GM19239 (cell line): ENCODE measurements around the gene COX6A1.

Experiments
- DNase-seq: peaks from one replicate; pipeline ENCODE4 v3.0.0; 2011; ENCODE audit warnings: low spot score; ENCODE audit not compliant: insufficient read length
- FAIRE-seq: peaks from 2 replicates; lab custom pipeline; 2011; peaks lifted over from hg19 to GRCh38; lab: Jason Lieb, UNC

Gene COX6A1

DNA sequence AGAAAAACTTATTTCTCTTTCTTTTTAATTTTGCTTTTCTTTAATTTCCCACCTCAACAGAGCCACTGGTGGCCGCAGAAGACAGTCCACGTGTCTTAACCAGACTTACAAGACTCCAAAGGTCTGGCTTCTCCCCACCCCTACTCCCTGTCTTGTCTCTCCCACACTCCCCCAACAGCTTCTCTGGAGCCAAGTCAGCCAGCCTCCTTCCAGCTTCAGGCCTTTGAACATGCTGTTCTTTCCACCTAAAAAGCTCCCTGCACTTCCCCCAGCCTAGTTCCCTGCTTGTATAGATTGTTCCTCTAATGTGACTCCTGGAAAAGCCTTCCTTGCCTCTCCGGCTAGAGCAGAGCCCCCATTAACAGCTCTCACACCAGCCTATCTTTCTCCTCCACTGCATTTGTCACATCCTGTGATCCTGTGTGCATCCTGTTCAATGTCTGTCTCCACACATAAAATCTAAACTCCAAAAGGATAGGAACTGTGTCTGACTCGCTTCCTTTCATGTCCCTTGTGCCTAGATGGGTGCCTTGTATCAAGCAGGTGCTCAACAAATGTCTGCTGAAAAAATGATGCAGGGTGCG is 50.2 kb downstream of the COX6A1 start:
- DNase-seq: no peak
- no peak for FAIRE-seq

DNA sequence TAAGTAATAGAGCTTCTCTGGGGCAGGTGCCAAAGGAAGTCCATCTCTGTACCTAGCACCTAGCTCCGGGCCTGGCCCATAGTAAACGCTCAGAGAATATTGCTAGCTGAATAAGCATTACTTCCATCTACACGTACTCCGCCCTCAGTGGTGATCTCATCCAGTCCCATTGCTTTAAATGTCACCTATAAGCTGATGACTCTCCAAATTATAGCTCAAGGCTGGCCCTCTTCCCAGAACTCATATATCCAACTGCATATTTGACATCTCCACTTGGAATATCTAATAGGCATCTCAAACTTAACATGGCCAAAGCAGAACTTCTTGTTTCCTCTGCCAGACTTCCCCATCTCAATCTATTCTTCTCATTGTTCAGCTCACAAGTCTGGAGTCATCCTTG is 51.1 kb downstream of the COX6A1 start:
- FAIRE-seq (no peak), DNase-seq (no peak)

DNA sequence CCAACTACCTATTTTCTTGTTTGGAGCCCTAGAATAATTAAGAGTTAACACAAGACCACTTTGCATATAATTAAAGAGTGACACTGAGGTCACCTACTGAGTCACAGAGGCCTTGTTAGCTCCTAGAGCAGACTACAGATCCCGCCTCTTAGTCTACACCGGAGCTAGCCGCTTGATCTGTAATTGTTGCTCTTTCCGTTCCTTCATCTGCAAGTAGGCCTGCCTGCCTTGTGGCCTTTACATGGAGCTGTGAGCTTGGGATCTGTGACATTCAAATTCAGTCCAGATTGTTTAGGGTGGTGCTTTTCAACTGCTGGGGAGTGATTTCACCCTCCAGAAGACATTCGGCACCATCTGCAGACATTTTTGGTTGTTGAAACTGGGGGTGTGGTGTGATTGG is 52.4 kb downstream of the COX6A1 start:
- FAIRE-seq: no peak
- DNase-seq: no peak
